ENCODE measurements around the gene SPAG16. TPM values are rescaled to one million over a fixed set of nuclear protein-coding genes. Genes with fewer than 3 reads are reported as not detected.

The SPAG16 gene
- total RNA-seq, 2 donors from 2014 or later = 27.1 to 29.2 TPM

DNA sequence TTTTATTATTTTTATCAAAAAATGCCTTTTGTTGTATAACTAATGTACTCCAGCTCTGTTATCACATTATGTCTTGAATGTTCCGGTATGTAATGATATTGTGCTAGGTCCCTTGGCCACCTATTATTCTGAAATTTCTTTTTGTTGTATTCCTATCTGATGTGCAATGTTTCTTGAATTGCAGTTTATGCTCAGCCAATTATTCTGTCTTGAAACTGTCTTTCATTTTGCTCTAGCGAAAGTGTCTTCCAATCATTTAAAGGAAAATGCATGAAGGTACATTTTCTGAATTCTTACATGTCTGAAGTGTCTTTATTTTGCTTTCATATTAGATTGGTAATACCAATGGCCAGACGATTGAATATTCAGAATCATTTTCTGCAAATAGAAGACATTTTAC is 277.5 kb downstream of the SPAG16 start:
- Histone ChIP-seq H3K27me3 (replicated peaks; ENCODE audit: insufficient read depth) (no peaks in the 10 kb centered on the region), H3K9me3 (no peaks in the 10 kb centered on the region), H3K4me1 (replicated peaks) (no peaks in the 10 kb centered on the region), H3K4me3 (no peak overlapping the region), H3K27ac (no peak overlapping the region), H3K36me3 (no peaks in the 10 kb centered on the region)
- no peak for TF ChIP-seq CTCF (IDR thresholded peaks at IDR 0.05)
- TF ChIP-seq POLR2A (IDR thresholded peaks at IDR 0.05) = no peak
- no peak for TF ChIP-seq POLR2AphosphoS5 (IDR thresholded peaks at IDR 0.05)
- 98% methylated on average over 3 of the region's 3 CpGs for WGBS
- DNase-seq (ENCODE audit: low spot score) = no peak
- intact Hi-C loops (cut with DNase I) = no loop called here

- H3K4me3 ChIP-seq = no peak overlapping the region
- no peaks in the 10 kb centered on the region for H3K4me1 ChIP-seq (replicated peaks)
- intact Hi-C loops (cut with DNase I) = no loop called here
- H3K27me3 ChIP-seq (replicated peaks; ENCODE audit: insufficient read depth) = no peaks in the 10 kb centered on the region
- H3K36me3 ChIP-seq = no peaks in the 10 kb centered on the region
- 83% methylated on average over 8 of the region's 8 CpGs for WGBS
- TF ChIP-seq CTCF (IDR thresholded peaks at IDR 0.05) = no peak
- TF ChIP-seq POLR2AphosphoS5 (IDR thresholded peaks at IDR 0.05) = no peak
- no peak for TF ChIP-seq POLR2A (IDR thresholded peaks at IDR 0.05)
- DNase-seq (ENCODE audit: low spot score) = no peak
- H3K27ac ChIP-seq = no peak overlapping the region
- H3K9me3 ChIP-seq = no peaks in the 10 kb centered on the region
These were observed 278.4 kb downstream of the SPAG16 start for GRCh38 chr2:213562539-213563180.

DNA sequence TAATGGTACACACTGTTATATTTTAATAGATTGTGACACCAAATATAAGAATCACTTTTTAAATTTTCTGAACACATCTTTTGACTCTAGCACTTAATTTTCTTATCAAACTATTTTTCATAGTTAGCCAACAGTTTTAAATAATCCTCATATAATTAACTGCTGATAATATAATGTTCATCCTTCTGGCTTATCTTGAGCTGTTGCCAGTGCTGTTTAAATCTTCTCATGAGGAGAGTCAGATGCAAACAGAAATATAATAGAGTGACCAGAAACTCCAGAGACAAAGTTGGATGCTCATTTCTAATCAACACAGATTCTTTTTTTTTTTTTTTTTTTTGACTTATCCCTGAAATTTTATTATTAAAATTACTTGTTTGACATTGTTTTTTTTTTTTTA is 282.6 kb downstream of the SPAG16 start:
- intact Hi-C loops (cut with DNase I) = no loop called here
- Histone ChIP-seq H3K9me3 (no peaks in the 10 kb centered on the region), H3K4me1 (replicated peaks) (no peaks in the 10 kb centered on the region), H3K4me3 (no peak overlapping the region), H3K27me3 (replicated peaks; ENCODE audit: insufficient read depth) (no peaks in the 10 kb centered on the region), H3K27ac (no peak overlapping the region), H3K36me3 (no peaks in the 10 kb centered on the region)
- no peak for TF ChIP-seq POLR2A (IDR thresholded peaks at IDR 0.05)
- no peak for TF ChIP-seq CTCF (IDR thresholded peaks at IDR 0.05)
- no peak for TF ChIP-seq POLR2AphosphoS5 (IDR thresholded peaks at IDR 0.05)
- no peak for DNase-seq (ENCODE audit: low spot score)

DNA sequence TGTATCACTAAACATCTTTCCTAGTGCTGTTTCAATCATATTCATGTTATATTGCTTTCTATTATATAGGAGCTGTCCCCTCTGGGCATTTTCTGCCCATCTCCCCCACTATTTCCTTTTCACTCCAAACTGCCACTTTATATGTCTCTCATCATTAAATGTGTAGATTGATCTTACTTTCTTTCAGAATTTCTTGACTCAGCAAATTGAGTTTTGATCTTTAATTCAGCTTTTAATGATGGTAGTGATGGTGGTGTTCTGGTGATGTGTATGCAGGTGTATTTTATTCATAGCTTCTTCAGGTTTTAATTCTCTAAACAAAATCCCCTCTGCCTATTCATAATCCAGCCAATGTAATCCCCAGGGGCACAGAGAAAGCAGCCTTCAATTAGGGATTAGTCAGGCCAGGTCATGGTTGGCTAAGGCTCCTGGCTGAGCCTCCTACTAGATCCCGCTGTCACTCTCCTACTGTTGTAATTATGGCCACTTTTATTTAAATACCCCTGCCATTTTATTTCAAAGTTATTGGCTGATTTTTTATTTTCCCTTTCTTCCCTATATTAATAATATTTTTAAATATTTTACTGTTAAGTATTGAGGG is 325.4 kb downstream of the SPAG16 start:
- Histone ChIP-seq H3K4me3 (no peak overlapping the region), H3K27ac (no peak overlapping the region), H3K36me3 (no peaks in the 10 kb centered on the region), H3K4me1 (replicated peaks) (no peaks in the 10 kb centered on the region), H3K27me3 (replicated peaks; ENCODE audit: insufficient read depth) (no peaks in the 10 kb centered on the region), H3K9me3 (no peaks in the 10 kb centered on the region)
- TF ChIP-seq POLR2A (IDR thresholded peaks at IDR 0.05) = no peak
- no peak for TF ChIP-seq CTCF (IDR thresholded peaks at IDR 0.05)
- no peak for TF ChIP-seq POLR2AphosphoS5 (IDR thresholded peaks at IDR 0.05)
- no peak for DNase-seq (ENCODE audit: low spot score)
- 88% methylated on average over 1 of the region's 1 CpG for WGBS
- intact Hi-C loops (cut with DNase I) = no loop called here

All from prostate gland (tissue), 2 donors.